Measurements from ENCODE around the gene TRPM6.

TRPM6 gene

DNA sequence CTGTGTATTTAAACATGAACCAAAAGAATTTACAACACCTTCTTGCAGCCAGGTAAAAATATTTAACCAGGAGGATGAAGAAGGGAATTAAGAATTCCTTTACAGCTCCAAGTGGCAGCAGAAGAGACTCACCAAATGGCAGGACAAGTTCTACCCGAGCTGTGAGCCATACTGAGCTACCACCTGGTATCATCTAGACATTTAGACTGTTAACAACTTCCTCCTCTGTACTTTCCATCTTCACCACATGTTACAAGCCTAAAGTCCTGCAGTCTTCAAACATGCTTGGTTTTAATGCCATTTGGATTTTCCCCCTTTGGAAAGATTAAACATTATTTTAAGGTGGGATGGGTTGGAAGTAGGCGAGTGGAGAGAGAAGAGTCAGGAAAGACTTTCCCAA is 190.2 kb downstream of the TRPM6 start:
- H3K4me3 ChIP-seq (ENCODE audit: insufficient read depth, low read length, poor library complexity, severe bottlenecking) = no peak overlapping the region
- no peak overlapping the region for H3K27ac ChIP-seq (ENCODE audit: low read depth, low read length)
- no peaks in the 10 kb centered on the region for H3K9me3 ChIP-seq (ENCODE audit: insufficient read depth, low read length)
- no peak for TF ChIP-seq EZH2phosphoT487 (conservative IDR thresholded peaks at IDR 0.05; ENCODE audit: low read length)
- TF ChIP-seq, protein P1, sequence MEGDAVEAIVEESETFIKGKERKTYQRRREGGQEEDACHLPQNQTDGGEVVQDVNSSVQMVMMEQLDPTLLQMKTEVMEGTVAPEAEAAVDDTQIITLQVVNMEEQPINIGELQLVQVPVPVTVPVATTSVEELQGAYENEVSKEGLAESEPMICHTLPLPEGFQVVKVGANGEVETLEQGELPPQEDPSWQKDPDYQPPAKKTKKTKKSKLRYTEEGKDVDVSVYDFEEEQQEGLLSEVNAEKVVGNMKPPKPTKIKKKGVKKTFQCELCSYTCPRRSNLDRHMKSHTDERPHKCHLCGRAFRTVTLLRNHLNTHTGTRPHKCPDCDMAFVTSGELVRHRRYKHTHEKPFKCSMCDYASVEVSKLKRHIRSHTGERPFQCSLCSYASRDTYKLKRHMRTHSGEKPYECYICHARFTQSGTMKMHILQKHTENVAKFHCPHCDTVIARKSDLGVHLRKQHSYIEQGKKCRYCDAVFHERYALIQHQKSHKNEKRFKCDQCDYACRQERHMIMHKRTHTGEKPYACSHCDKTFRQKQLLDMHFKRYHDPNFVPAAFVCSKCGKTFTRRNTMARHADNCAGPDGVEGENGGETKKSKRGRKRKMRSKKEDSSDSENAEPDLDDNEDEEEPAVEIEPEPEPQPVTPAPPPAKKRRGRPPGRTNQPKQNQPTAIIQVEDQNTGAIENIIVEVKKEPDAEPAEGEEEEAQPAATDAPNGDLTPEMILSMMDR (IDR thresholded peaks at IDR 0.05; ENCODE audit: insufficient read depth, low read length, poor library complexity, severe bottlenecking) = no peak
- no peaks in the 10 kb centered on the region for H3F3A ChIP-seq (ENCODE audit: insufficient read depth)
- no peaks in the 10 kb centered on the region for H3K79me2 ChIP-seq (ENCODE audit: insufficient read depth, low read length)
- H3K36me3 ChIP-seq (ENCODE audit: low read length) = no peaks in the 10 kb centered on the region
- peak overlapping the region; percentile 15 for H3K4me2 ChIP-seq (ENCODE audit: low read depth, low read length, poor library complexity, severe bottlenecking)
- H4K20me1 ChIP-seq (ENCODE audit: low read depth, low read length) = no peaks in the 10 kb centered on the region
- no peaks in the 10 kb centered on the region for H3K27me3 ChIP-seq (ENCODE audit: low read length)
- H2AFZ ChIP-seq (ENCODE audit: low read depth, low read length, severe bottlenecking) = no peak overlapping the region
- H3K9ac ChIP-seq (ENCODE audit: low read length) = no peak overlapping the region
- H3K9me2 ChIP-seq (replicated peaks; ENCODE audit: insufficient read depth, low read length) = no peaks in the 10 kb centered on the region

DNA sequence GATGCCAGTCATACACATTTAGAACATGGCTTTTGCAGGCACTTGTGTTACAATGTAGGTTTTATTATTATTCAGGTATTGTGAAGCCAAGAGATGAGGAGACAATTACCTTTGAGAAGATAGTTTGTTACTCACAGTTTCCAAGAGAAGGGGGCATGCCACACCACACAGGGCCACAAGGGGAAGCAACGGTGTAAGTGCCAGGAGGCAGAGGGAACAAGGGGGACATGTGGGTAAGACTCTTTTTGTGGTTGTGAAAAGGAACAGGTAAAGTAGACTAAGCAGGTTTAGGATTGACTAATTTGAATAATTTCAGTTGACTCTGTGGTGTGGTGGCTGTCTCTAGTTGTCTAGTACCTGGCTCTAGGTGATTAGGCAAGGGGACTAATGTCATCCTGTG is 191.2 kb downstream of the TRPM6 start:
- no peak for TF ChIP-seq EZH2phosphoT487 (conservative IDR thresholded peaks at IDR 0.05; ENCODE audit: low read length)
- TF ChIP-seq, protein P1 (IDR thresholded peaks at IDR 0.05; ENCODE audit: insufficient read depth, low read length, poor library complexity, severe bottlenecking) = no peak
- no peaks in the 10 kb centered on the region for H3K27me3 ChIP-seq (ENCODE audit: low read length)
- no peak overlapping the region for H3K4me3 ChIP-seq (ENCODE audit: insufficient read depth, low read length, poor library complexity, severe bottlenecking)
- no peaks in the 10 kb centered on the region for H4K20me1 ChIP-seq (ENCODE audit: low read depth, low read length)
- H2AFZ ChIP-seq (ENCODE audit: low read depth, low read length, severe bottlenecking) = no peak overlapping the region
- no peak overlapping the region for H3K4me2 ChIP-seq (ENCODE audit: low read depth, low read length, poor library complexity, severe bottlenecking)
- H3F3A ChIP-seq (ENCODE audit: insufficient read depth) = no peaks in the 10 kb centered on the region
- no peaks in the 10 kb centered on the region for H3K9me3 ChIP-seq (ENCODE audit: insufficient read depth, low read length)
- H3K36me3 ChIP-seq (ENCODE audit: low read length) = no peaks in the 10 kb centered on the region
- H3K27ac ChIP-seq (ENCODE audit: low read depth, low read length) = no peak overlapping the region
- H3K9ac ChIP-seq (ENCODE audit: low read length) = no peak overlapping the region
- H3K9me2 ChIP-seq (replicated peaks; ENCODE audit: insufficient read depth, low read length) = no peaks in the 10 kb centered on the region
- H3K79me2 ChIP-seq (ENCODE audit: insufficient read depth, low read length) = no peaks in the 10 kb centered on the region

DNA sequence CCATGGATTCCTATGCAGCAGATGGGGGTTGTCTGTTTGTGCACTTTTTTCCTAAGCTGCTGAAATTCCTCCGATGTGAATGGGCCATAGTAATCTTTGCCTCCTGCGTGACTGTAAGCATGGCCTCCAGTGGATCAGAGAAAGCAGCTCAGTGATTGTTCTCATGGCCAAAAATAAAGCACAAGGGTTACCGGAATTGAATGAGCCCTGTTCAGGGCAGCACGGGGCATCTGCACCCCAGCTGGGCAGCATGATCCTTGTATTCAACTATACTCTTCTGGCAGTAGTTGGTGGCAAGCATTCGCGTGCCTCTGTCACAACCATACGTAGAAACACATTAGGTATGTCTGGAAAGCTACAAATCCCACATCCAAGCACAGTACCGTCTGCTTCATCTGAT is 196.7 kb downstream of the TRPM6 start:
- Histone ChIP-seq H3K4me3 (ENCODE audit: insufficient read depth, low read length, poor library complexity, severe bottlenecking) (no peak overlapping the region), H4K20me1 (ENCODE audit: low read depth, low read length) (no peaks in the 10 kb centered on the region), H3K27me3 (ENCODE audit: low read length) (0 out of 2 replicates have a peak, but pooled peaks cover 3% of the 10 kb centered on the region), H2AFZ (ENCODE audit: low read depth, low read length, severe bottlenecking) (no peak overlapping the region), H3F3A (ENCODE audit: insufficient read depth) (no peaks in the 10 kb centered on the region), H3K9me2 (replicated peaks; ENCODE audit: insufficient read depth, low read length) (no peaks in the 10 kb centered on the region), H3K79me2 (ENCODE audit: insufficient read depth, low read length) (no peaks in the 10 kb centered on the region), H3K9ac (ENCODE audit: low read length) (no peak overlapping the region), H3K4me2 (ENCODE audit: low read depth, low read length, poor library complexity, severe bottlenecking) (no peak overlapping the region), H3K36me3 (ENCODE audit: low read length) (no peaks in the 10 kb centered on the region), H3K27ac (ENCODE audit: low read depth, low read length) (no peak overlapping the region), H3K9me3 (ENCODE audit: insufficient read depth, low read length) (no peaks in the 10 kb centered on the region)
- TF ChIP-seq EZH2phosphoT487 (conservative IDR thresholded peaks at IDR 0.05; ENCODE audit: low read length) = no peak
- TF ChIP-seq, protein P1 (IDR thresholded peaks at IDR 0.05; ENCODE audit: insufficient read depth, low read length, poor library complexity, severe bottlenecking) = no peak

Measured in SU-DHL-6 (cell line).